ENCODE data around the gene SH3RF2.
A peak's percentile ranks its signal among the peaks of the same experiment; 100 is the strongest.
"Not testable (repeated sequence)": the region's sequence is repeated elsewhere in the genome, so short reads cannot be mapped to it uniquely, and the experiment has no call there.

Gene SH3RF2

GRCh38 chr5:145936401-145937131 lies at the start of gene SH3RF2:
Gene SH3RF2, plus strand, starts transcription at chr5:145936578. Its CDS starts 1,351 bp downstream, at chr5:145937929.
- no peak for DNase-seq

- no peak for DNase-seq
Measured at GRCh38 chr5:145887217-145887616, 49.2 kb upstream of the SH3RF2 start.

GRCh38 chr5:145887976-145888574 lies 48.3 kb upstream of the SH3RF2 start:
- peak; percentile 3 for DNase-seq

GRCh38 chr5:145889611-145890010 lies 46.8 kb upstream of the SH3RF2 start:
- DNase-seq: no peak

GRCh38 chr5:145891378-145891777 lies 45.0 kb upstream of the SH3RF2 start:
- not testable (repeated sequence) for DNase-seq

GRCh38 chr5:145898171-145898570 lies 38.2 kb upstream of the SH3RF2 start:
- DNase-seq: no peak

GRCh38 chr5:145902421-145902820 lies 34.0 kb upstream of the SH3RF2 start:
- DNase-seq: no peak

GRCh38 chr5:145903113-145903512 lies 33.3 kb upstream of the SH3RF2 start:
- DNase-seq: no peak

GRCh38 chr5:145903867-145904266 lies 32.5 kb upstream of the SH3RF2 start:
- DNase-seq: no peak

GRCh38 chr5:145904743-145905142 lies 31.6 kb upstream of the SH3RF2 start:
- no peak for DNase-seq

- DNase-seq: no peak
Measured at GRCh38 chr5:145906401-145906800, 30.0 kb upstream of the SH3RF2 start.

- no peak for DNase-seq
Measured at GRCh38 chr5:145908206-145908960, 28.0 kb upstream of the SH3RF2 start.

- DNase-seq: no peak
Measured at GRCh38 chr5:145911164-145911563, 25.2 kb upstream of the SH3RF2 start.

- no peak for DNase-seq
Measured at GRCh38 chr5:145912019-145912418, 24.4 kb upstream of the SH3RF2 start.

GRCh38 chr5:145912594-145912993 lies 23.8 kb upstream of the SH3RF2 start:
- no peak for DNase-seq

- no peak for DNase-seq
Measured at GRCh38 chr5:145913701-145914100, 22.7 kb upstream of the SH3RF2 start.

GRCh38 chr5:145915970-145916638 lies 20.3 kb upstream of the SH3RF2 start:
- DNase-seq: no peak

- DNase-seq: no peak
Measured at GRCh38 chr5:145917288-145917687, 19.1 kb upstream of the SH3RF2 start.

GRCh38 chr5:145918397-145918796 lies 18.0 kb upstream of the SH3RF2 start:
- no peak for DNase-seq

GRCh38 chr5:145919413-145919812 lies 17.0 kb upstream of the SH3RF2 start:
- no peak for DNase-seq

GRCh38 chr5:145920542-145921210 lies 15.7 kb upstream of the SH3RF2 start:
- DNase-seq: no peak

- no peak for DNase-seq
Measured at GRCh38 chr5:145921211-145921610, 15.2 kb upstream of the SH3RF2 start.

- DNase-seq: no peak
Measured at GRCh38 chr5:145922059-145922458, 14.3 kb upstream of the SH3RF2 start.
